ENCODE data around the gene IFITM10.

DNA sequence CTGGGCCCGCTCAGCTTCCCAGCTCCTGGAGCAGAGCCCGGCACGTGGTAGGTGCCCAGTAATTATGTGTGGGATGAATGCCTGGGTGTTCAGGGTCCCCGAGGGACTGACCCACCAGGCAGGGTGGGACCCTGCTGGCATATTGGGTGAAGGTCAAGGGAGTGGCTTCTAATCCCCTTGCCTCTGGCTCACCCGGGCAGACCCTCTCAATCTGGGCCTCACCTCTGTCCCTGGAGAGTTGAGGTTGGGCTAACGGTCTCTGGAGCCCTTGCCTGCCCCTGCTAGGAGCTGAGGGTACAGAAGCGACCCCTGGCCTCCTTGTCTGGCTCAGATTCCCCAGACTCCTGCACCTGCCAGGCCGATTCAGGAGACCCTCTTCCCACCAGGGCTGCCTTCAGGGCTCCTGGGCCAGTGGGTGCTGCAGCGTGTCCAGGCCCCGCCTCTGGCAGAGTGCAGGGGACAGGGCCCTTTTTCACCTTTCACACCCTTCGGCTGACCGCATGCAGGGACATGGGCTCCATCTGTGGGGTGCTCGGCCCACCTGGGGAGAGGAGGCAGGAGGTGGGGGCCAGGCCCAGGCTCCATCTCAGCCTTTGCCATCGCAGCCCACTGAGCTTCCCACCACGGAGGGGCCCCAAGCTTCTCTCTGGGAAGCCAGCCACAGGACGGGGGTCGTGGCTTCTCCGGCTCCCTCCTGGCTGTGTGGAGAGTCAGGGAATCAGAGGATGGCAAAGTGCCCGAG lies 17.2 kb upstream of the IFITM10 start:
- TF ChIP-seq POLR2A (IDR thresholded peaks at IDR 0.05; ENCODE audit: low read length) = no peak
- TF ChIP-seq GATA1 (IDR thresholded peaks at IDR 0.05; ENCODE audit: low read depth, low read length) = no peak
